ENCODE data around the gene FAM210B.
"Not testable (repeated sequence)": the region's sequence is repeated elsewhere in the genome, so short reads cannot be mapped to it uniquely, and the experiment has no call there.

Gene FAM210B

DNA sequence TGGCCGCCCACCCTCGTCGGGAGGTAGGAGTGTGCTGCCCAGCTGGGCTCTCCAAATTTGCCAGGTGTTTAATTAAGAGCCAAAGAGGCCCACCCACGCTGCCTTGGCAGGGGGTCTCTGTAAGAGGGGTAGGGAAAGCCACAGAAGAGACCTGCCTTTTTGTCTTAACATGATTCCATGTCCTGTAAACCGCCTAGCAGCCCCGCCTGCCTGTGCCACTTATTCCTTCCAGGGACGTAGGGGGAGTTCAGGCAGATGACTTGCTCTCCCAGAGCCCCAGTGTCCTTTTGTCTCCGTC lies 2.1 kb downstream of the FAM210B start:
- DNase-seq (ENCODE audit: low read depth): no peak

DNA sequence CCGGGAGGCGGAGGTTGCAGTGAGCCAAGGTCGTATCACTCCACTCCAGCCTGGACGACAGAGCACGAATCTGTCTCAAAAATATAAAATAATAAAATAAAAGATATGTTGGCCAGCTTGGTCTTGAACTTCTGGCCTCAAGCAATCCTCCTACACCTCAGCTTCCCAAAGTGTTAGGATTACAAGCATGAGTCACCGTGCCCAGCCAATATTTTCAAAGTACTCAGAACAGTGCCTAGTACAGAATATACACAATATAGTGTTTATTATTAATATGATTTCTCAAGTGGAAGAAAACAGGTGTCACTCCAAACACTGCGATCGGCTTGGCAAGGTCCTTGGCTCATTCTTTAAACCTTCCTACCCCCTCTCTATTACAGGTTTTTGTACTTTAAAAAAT lies 3.1 kb downstream of the FAM210B start:
- DNase-seq (ENCODE audit: low read depth): no peak

DNA sequence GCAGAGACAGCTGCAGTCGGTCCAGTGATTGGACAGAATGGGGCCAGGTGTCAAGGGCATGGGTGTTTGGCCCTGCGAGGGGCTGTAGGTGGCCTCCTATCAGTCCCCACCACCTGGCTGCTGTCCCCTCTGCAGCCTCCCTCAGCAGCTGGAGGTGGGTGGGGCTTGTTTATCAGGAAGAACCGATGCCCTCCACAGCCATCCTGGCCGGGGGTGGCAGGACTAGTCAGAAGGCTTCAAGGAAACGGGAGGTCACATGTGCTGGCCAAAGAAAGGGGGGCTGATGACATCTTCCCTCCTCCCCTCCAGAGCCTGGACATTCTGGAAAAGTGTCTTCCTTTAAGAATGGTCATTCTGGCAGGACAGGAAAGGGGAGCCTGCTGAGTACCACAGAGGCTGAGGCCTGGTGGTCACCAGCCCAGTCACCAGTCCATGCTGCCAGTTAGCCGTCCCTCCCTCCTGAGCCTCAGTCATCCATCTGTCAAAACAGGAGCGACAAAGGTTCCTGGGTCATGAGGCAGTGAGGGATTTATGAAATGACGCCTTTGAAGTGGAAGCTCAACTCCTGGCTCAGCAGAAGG lies 4.1 kb downstream of the FAM210B start:
- no peak for DNase-seq (ENCODE audit: low read depth)

DNA sequence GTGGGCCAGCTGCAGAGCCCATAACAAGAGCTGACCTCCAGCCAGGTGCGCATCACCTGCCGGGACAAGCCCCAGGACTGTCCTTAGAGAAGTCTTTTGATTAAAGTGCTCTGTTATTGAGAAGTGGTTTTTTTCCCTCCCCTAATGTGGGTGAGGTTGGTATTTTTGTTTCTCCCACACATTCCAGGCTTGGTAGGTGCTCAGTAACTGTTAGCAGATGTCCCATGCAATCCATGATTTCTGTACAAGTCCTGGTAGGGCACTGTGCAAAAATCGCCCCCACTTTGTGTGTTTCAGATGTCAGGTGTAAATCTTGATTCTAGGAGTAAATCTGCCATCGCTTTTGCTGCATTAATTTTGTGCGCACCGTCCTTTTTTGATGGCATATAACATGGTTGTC lies 4.7 kb downstream of the FAM210B start:
- DNase-seq (ENCODE audit: low read depth): no peak

DNA sequence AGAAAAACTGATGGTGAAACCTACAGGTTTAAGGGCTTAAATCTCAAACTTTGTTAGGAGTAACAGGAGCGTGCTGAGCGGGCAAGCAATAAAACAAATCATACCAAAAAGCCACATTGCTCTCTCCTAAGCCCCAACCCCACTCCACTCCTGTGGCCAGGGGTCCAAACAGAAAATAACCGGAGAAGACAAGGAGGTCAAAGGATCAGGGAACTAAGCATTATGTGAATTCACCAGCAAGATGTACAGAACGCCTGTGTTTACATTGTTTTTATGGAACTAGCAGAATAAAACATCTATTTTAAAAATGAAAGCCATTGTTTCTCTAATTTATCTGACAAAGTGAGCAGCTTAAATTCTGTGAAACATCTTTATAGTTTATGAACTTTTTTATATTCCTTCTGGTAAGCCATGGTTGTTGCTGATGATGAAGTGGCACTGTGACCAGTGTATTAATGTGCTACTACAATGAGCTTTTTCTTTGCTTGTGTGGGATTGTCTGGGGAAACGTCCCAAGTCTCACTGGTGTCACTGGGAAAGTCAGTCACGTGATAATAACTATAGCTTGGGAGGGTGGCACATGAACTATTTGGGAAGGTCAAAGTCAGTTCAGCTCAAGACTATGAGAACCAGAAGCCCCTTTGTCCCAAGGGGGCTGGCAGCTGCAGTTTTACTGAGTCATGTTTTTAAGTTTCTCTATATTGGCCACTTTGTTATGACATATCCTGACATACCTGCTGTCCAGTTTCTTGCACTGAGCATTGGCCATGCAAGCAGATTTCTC lies 9.8 kb downstream of the FAM210B start:
- DNase-seq (ENCODE audit: low read depth): no peak

DNA sequence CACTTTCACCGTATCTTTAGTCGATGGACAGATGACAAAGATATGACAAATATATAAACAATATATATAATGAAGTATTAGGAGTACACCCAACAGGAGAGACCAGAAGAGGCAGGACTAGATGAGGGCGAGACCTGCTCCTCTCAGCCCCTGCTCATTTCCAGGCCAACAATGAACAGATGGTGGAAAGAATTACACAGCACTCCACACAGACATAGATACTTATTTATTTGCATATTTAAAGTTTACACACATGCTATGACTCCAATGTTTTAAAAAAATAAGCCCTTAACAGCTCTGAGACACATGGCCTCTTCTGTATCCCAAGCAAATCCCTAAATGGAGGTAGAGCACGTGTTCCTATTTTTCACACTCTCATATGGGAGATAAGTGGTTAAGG lies 10.4 kb downstream of the FAM210B start:
- DNase-seq (ENCODE audit: low read depth): no peak

DNA sequence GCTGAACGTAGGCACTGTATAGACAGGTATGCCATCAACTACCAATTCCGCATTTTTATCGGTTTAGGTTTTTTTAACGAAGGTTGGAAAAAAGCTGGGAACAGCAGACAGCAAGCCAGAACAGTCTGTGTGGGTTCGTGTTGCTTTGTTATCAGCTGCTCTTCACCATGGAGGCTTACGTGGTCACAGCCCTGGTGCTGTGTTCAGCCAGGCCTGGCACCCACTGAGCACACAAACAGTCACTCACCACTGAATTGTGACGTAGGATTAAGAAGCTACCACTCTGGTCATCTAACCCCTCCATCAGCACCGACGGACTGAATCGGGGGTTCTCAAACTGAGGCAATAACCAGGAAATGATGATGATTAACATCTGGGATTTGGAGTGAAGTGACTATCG lies 13.2 kb downstream of the FAM210B start:
- no peak for DNase-seq (ENCODE audit: low read depth)

DNA sequence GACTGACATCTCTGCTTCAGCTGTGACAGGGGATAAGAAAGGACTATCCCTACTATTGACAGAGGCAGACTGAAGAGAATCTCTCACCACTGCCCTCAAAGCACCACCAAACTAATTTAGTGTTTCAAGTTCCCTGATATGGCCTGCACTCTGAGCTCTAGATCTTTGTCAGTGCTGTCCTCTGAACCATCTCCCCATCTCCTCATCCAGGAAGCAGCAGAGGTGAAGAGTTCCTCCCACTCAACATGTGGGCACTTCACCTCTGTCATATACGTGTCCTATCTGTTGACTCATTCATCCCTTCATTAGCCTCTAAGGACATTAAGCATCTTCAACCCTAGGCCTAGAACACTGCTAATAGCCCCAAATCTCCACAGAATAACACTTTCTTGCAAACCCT lies 14.1 kb downstream of the FAM210B start:
- no peak for DNase-seq (ENCODE audit: low read depth)

DNA sequence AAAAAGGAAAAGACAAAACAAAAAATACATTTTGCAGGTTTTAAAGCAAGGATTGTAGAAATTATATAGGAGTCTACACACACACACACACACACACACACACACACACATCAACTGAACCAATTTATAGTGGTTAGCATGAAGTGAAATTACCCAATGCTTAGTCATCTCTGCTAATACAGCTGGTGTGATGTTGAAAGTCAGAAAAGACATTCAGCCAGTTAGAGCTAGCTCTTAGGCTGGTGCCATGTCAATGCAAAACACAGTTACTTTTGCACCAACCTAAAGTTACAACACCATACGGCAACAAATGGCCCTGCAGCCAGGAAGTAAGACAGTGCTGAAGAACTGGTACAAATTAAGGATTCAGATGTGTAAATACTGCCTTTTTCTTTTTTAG lies 15.2 kb downstream of the FAM210B start:
- no peak for DNase-seq (ENCODE audit: low read depth)

DNA sequence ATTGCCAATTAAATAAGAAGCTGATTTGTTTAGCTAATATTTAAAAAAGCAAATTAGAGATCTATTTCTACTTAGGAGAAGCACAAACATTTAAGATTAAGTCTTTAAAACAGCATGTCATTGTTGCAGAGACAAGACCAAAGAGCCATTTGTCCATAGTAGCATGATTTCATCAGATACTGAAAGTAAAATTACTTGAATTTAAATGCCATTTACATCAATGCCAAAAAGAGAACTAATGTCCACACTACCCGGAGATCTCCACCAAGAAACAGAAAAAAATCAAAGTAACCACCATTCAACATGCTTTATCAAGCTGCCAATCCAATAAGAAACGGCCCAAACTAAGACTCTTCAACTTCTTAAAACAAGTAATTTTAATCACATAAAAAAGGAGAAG lies 17.6 kb downstream of the FAM210B start:
- no peak for DNase-seq (ENCODE audit: low read depth)

DNA sequence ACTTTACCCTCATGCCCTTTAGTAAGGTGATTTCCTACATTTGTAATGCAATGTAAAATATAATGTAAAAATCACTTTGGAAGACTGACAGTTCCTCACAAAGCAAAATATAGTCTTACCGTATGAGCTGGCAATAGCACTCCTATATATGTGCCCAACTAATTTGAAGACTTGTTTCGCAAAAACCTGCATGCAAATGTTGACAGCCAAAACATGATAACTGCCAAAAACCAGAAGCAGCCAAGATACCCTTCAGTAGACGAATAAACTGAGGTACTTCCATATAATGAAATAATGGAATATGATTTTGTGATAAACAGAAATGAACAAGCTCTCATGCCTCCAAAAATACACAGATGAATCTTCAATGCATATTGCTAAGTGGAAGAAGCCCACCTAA lies 19.6 kb downstream of the FAM210B start:
- no peak for DNase-seq (ENCODE audit: low read depth)

DNA sequence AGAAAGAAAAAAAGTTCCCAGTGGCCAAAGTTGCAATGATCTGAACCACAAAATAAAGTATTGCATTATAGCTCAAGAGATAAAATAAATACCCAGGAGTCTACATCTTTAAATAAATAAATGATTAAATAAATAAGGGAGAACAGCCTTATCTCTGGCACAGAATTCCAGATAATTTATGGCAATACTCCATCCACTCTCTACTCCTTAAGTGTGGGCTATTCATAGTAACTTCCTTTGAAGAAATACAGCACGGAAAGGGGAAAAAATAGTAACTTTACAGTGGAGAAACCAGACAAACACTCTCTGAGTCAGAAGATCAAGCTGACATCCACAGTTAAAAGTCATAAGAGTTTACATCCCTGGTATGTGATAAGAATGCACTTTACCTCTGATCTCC lies 21.6 kb downstream of the FAM210B start:
- DNase-seq (ENCODE audit: low read depth): no peak

DNA sequence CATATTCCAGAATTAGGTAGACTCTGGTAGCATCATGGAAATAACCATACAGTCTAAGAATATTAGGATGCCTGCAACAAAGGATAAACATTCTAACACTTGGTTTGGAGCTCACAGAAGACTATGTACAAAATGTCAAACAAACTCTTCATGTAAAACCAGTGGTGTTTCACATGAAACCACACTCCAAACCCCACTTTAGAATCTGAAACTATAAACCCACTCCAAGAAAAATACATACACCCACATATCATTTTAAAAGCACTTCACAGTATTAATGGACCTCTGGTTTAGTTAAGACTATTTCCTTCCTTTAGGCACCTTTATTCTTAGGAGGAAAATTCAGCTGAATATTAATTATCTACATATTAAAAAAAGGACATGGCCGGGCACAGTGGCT lies 22.7 kb downstream of the FAM210B start:
- no peak for DNase-seq (ENCODE audit: low read depth)

DNA sequence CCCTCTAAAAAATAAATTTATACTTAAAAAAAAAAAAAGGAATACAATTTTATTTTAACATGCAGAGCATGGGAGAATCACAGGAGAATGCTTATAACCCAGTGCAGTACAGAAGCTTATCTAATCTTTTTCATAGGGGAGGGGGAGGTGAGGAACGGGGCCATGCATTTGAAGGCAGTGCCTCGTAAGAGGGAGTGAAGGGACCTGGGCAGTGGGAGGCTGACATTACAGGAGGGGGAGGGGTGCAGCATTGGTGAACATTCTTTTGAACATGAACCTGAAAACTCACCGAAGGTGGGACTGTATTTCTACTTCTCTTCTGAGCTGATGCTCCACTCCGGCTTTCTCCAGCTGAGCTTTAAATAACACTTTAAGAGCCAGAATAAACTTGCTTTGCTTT lies 23.9 kb downstream of the FAM210B start:
- DNase-seq (ENCODE audit: low read depth): no peak

DNA sequence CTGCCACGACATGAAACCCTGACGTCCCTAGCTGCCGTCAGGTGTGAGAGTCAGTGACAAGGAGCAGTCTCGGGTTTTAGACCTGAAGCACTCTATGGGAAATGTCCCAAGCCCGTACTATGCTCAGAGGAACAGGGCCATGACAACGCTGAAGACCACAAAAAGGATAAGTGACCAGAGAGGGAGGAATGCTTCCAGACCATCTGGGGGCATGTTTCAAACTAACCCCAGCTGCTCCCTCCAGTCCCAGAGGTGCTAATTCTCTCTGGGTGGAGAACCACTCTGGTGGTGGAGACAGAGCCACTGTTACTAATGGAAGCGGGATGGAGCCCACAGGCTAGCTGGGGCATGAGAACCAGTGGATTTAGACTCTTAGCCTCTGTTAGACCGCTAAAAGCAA lies 24.6 kb downstream of the FAM210B start:
- no peak for DNase-seq (ENCODE audit: low read depth)

DNA sequence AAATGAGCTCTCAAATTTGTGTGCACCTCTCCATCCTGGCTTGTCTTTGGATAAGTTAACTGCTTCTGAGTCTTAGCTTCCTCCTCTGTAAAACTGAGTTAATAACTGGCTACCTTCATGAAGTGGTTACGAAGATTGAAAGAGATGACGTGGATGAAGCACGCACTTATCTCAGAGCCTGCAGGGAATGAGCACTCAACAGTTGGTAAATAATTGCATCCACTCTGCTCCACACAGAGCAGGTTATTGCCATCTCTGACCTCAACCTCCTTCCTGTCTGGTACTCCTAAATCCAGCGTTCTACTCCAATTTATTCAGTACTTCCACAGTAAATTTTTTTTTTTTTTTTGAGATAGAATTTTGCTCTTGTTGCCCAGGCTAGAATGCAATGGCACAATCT lies 26.4 kb downstream of the FAM210B start:
- DNase-seq (ENCODE audit: low read depth): no peak

DNA sequence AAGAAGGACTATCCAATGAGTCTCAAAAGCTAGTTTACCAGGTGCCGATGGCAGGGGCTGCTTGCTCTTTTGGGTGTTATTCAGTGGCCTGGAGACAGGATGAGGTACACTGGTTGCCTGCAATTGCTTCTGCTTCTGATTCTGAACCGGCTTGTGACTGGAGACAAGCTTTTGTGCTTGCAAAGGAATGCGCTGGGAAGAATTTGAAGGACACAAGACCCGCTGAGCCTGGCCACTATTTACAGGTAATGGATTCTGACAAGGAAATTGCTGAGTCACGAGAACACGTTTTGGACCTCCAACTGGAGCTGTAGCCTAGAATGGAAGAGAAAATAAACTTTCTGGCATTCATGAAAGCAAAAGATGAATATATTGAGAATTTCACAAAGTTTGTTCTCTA lies 27.4 kb downstream of the FAM210B start:
- DNase-seq (ENCODE audit: low read depth): no peak

DNA sequence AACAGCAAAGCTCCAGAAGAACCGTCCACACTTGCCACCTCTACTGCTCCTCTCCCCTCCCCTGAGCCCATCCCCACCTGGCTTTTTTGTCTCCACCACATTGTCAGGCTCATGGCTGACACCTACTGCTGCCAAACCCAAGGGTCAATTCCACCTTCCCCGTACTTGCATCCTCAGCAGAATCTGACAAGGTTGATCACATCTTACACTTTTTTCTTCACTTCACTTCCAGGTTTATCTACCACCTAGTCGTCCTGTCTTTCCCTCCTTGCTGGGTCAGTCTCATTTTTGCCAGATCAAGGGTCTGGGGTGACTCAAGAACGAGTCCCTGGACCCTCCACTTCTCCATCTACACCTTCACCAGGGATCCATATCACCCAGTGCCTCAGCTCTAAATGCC lies 30.1 kb downstream of the FAM210B start:
- DNase-seq (ENCODE audit: low read depth): no peak

DNA sequence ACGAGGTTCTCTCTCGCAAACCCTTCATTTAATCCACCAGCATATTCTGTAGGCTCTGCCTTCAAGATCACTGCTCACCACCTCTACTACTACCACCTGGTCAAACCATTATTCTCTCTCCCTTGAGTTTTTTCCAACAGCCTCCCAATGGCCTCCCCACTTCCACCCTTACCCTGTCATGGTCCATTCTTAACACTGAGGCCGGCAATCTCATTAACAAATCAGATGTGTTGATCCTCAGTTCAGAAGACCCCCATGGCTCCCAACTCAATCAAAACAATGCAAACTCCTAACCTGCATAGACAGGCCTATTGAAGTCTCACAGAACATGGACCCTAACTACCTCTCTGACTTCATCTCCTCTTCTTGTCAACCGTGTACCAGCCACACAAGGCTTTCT lies 31.0 kb downstream of the FAM210B start:
- DNase-seq (ENCODE audit: low read depth): no peak

DNA sequence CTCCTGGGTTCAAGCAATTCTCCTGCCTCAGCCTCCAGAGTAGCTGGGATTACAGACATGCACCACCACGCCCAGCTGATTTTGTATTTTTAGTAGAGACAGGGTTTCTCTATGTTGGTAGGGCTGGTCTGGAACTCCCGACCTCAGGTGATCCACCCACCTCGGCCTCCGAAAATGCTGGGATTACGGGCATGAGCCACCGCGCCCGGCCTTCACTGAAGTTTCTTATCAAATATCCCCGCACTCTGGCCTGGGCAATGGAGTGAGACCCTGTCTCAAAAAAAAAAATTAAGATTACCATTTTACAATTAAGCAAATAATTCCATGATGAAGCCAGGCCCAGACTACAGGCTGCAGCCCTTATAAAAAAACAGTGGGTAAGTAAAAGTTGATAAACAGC lies 31.6 kb downstream of the FAM210B start:
- not testable (repeated sequence) for DNase-seq (ENCODE audit: low read depth)

DNA sequence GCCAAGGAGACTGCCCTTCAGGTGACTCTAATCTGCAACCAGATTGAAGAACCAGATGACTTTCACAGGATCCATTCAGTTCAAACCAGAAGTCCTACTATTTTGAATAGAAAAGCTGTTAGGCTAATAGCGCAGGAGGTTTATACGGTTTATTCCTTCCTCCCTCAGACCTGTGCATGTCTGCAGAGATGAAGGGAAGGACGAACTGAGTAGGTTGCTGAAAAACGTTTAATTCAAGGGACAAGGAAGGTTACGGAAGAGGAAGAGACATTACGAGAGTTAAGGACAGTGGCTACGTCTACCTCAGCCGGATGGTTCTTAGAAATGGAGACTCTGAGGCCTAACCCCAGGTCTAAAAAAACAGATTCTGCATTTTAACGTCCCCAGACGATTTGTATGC lies 32.3 kb downstream of the FAM210B start:
- no peak for DNase-seq (ENCODE audit: low read depth)

DNA sequence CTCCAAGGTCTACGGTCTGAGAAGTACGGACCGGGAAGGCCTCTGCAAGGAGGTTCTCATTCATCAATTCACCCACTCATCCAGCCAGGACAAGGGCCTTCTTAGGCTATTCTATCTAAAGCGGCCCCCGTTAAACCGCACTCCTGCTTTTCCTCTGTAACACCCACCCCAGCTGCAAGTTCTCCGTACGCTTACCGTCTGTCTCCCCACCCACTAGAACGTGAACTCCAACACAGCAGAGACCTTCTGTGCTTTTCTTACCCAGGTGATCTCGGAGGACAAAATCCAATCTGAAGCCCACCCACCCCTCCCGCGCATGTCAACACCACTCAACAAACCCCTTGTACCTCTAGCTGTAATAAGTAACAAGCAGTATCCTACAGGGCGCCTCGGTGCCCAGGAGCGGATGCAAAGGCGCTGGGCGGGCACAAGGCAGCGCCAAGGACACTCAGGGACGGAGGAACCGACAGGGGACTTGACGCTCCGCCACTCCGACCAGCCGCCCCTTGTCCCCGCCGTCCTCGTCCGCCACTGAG lies 32.9 kb downstream of the FAM210B start:
- no peak for DNase-seq (ENCODE audit: low read depth)

DNA sequence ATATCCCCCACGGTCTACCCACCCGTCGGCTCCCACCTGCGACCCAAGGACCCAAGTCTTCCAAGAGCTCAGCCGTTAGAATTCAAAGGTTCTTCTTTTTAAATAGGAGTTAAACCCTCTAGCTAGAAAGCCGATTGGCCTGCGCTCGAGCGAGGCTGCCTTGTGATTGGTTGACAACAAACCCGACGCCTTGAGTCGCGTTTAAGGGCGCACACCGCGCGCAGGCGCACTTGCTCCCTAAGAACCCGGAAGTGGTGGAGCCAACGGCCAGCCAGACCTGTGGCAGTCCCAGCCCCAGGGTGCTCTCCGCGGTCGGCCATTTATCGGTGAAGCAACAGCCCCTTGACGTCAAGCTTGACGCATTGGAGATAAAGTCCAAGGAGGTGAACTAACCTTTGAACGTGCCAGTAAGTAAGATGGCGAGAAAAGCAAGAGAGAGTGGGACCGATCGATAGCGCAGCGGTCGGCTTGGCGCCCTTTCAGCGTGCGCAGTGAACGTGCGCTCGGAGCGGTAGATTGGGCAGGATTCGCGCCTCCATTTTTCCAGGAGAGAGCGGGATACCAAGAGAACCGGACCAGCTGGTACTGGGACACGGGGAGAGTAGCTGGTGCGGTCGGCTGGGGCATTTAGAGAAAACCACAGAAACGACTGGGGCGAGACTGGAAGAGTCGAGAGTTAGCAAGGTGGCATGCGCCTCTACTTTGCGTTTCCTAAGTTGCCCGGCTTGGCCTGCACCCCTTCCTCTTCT lies 33.5 kb downstream of the FAM210B start, which contains the start of the genes AURKA and CSTF1:
Gene AURKA, minus strand, starts transcription at position 84 of the 749 bp plus-strand sequence. CDS start 4,018 bp downstream, outside the sequence.
Gene CSTF1, plus strand, starts transcription at position 514 of the 749 bp plus-strand sequence. CDS start 2,908 bp downstream, outside the sequence.
- DNase-seq (ENCODE audit: low read depth): peak; percentile 99

Data from activated T-cell treated with anti-CD3 and anti-CD28 coated beads for 48 hours (primary cell).